ENCODE data around the gene ARHGAP19. TPM values are rescaled to one million over a fixed set of nuclear protein-coding genes. Genes with fewer than 3 reads are reported as not detected.

Gene ARHGAP19
- total RNA-seq, 1 experiment from 2014 or later = 11.2 TPM

DNA sequence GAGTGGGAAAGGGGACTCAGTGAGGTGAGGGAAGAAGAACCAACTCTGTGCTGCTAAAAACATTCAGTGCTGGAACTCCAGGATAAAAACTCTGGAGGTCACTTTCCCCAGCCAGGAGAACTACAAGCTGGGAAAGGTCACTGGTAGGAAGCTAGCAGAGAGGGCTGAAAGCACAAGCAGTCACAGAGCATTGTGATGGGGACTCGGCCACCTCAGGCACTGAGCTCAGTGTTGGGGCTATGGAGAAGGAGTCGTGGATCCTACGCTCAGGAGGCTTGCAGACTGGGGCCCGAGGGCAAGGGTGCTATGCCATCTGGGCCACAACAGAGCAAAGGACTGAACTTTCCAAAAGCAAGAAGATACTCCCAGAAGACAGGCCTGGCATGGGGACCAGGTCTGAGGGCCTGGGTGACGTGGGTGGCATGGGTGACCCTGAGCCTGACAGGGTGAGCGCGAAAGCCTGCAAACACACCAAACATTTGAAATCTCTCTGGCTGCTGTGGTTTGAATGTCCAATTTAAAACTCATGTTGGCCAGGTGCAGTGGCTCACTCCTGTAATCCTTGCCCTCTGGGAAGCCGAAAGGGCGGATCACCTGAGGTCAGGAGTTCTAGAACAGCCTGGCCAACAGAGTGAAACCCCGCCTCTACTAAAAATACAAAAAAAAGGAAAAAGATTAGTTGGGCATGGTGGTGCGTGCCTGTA, 9.8 kb upstream of the ARHGAP19 start:
- no TSS peak for BruUV-seq (replicated peaks)
- ChIA-PET POLR2A (ENCODE audit: unreplicated experiment) (no interaction called here), CTCF (no interaction called here)
- H3K27me3 ChIP-seq (ENCODE audit: insufficient read depth, low read depth) = no peaks in the 10 kb centered on the region
- H3K4me1 ChIP-seq (replicated peaks; ENCODE audit: insufficient read depth) = no peaks in the 10 kb centered on the region
- H3K4me3 ChIP-seq = no peak overlapping the region
- DNase-seq = no peak
- no peak overlapping the region for H3K4me2 ChIP-seq
- no peak for TF ChIP-seq EZH2 (IDR thresholded peaks at IDR 0.05; ENCODE audit: low read depth)
- TF ChIP-seq, protein P1, sequence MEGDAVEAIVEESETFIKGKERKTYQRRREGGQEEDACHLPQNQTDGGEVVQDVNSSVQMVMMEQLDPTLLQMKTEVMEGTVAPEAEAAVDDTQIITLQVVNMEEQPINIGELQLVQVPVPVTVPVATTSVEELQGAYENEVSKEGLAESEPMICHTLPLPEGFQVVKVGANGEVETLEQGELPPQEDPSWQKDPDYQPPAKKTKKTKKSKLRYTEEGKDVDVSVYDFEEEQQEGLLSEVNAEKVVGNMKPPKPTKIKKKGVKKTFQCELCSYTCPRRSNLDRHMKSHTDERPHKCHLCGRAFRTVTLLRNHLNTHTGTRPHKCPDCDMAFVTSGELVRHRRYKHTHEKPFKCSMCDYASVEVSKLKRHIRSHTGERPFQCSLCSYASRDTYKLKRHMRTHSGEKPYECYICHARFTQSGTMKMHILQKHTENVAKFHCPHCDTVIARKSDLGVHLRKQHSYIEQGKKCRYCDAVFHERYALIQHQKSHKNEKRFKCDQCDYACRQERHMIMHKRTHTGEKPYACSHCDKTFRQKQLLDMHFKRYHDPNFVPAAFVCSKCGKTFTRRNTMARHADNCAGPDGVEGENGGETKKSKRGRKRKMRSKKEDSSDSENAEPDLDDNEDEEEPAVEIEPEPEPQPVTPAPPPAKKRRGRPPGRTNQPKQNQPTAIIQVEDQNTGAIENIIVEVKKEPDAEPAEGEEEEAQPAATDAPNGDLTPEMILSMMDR (conservative IDR thresholded peaks at IDR 0.05) = no peak
- no peaks in the 10 kb centered on the region for H4K20me1 ChIP-seq (ENCODE audit: insufficient read depth)
- H3K9me3 ChIP-seq (ENCODE audit: insufficient read depth, low read depth) = no peaks in the 10 kb centered on the region
- H3F3A ChIP-seq (ENCODE audit: insufficient read depth, low read depth) = no peaks in the 10 kb centered on the region
- H3K9me2 ChIP-seq (ENCODE audit: insufficient read depth) = no peaks in the 10 kb centered on the region
- H3K27ac ChIP-seq = no peak overlapping the region
- no peaks in the 10 kb centered on the region for H3K36me3 ChIP-seq (ENCODE audit: low read depth)
- no peaks in the 10 kb centered on the region for H3K79me2 ChIP-seq (ENCODE audit: low read depth)
- no peak overlapping the region for H2AFZ ChIP-seq
- intact Hi-C loops (cut with micrococcal nuclease; ENCODE audit: unreplicated experiment) = no loop called here

DNA sequence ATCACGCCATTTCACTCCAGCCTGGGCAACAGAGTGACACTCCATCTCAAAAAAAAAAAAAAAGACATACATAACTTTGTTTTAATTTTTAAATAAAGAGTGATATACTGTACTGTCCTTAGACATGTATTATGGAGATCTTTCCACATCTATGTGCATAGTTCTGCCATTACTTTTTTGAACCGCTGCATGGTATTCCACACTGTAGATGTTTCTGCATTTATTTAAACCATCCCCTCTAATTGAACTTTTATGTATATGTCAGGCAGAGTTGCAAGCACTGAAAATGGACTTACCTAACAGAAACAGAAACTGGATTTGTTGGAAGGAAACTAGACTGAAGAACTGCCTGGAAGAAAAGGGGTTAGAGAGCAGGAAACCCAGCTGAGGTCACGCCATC, 8.5 kb upstream of the ARHGAP19 start:
- H3K4me3 ChIP-seq = no peak overlapping the region
- no peaks in the 10 kb centered on the region for H3K9me3 ChIP-seq (ENCODE audit: insufficient read depth, low read depth)
- no peaks in the 10 kb centered on the region for H3K36me3 ChIP-seq (ENCODE audit: low read depth)
- POLR2A ChIA-PET (ENCODE audit: unreplicated experiment) = no interaction called here
- CTCF ChIA-PET = no interaction called here
- H3K4me2 ChIP-seq = no peak overlapping the region
- H3K79me2 ChIP-seq (ENCODE audit: low read depth) = no peaks in the 10 kb centered on the region
- H4K20me1 ChIP-seq (ENCODE audit: insufficient read depth) = no peaks in the 10 kb centered on the region
- H2AFZ ChIP-seq = no peak overlapping the region
- DNase-seq = no peak
- H3K27me3 ChIP-seq (ENCODE audit: insufficient read depth, low read depth) = no peaks in the 10 kb centered on the region
- TF ChIP-seq, protein P1 (conservative IDR thresholded peaks at IDR 0.05) = no peak
- TF ChIP-seq EZH2 (IDR thresholded peaks at IDR 0.05; ENCODE audit: low read depth) = no peak
- no TSS peak for BruUV-seq (replicated peaks)
- intact Hi-C loops (cut with micrococcal nuclease; ENCODE audit: unreplicated experiment) = no loop called here
- no peaks in the 10 kb centered on the region for H3K4me1 ChIP-seq (replicated peaks; ENCODE audit: insufficient read depth)
- no peaks in the 10 kb centered on the region for H3F3A ChIP-seq (ENCODE audit: insufficient read depth, low read depth)
- H3K9me2 ChIP-seq (ENCODE audit: insufficient read depth) = no peaks in the 10 kb centered on the region
- no peak overlapping the region for H3K27ac ChIP-seq

DNA sequence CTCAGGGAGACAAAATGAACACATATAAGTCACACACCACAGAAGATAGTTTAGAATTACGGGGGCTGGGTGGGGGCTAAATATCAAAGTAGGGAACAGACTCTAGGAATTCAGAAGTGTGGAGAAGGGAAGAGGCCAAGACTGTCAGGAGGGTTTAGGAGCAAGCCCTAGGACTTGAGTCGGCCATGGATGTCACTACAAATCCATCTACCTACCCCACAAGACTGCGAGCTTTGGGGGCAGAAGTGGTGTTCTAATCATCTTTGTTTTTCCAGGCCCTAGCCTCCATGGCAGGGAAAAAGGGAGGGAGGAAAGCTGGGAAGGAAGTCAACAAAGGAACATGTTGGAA, 5.8 kb upstream of the ARHGAP19 start:
- POLR2A ChIA-PET (ENCODE audit: unreplicated experiment) = no interaction called here
- Histone ChIP-seq H3K9me2 (ENCODE audit: insufficient read depth) (no peaks in the 10 kb centered on the region), H3F3A (ENCODE audit: insufficient read depth, low read depth) (no peaks in the 10 kb centered on the region), H3K79me2 (ENCODE audit: low read depth) (no peaks in the 10 kb centered on the region), H3K36me3 (ENCODE audit: low read depth) (no peaks in the 10 kb centered on the region), H3K4me2 (no peak overlapping the region), H4K20me1 (ENCODE audit: insufficient read depth) (no peaks in the 10 kb centered on the region), H3K4me1 (replicated peaks; ENCODE audit: insufficient read depth) (no peaks in the 10 kb centered on the region), H3K27ac (no peak overlapping the region), H3K4me3 (no peak overlapping the region), H3K27me3 (ENCODE audit: insufficient read depth, low read depth) (no peaks in the 10 kb centered on the region), H2AFZ (no peak overlapping the region), H3K9me3 (ENCODE audit: insufficient read depth, low read depth) (no peaks in the 10 kb centered on the region)
- CTCF ChIA-PET = no interaction called here
- TF ChIP-seq, protein P1 (conservative IDR thresholded peaks at IDR 0.05) = no peak
- DNase-seq = no peak
- intact Hi-C loops (cut with micrococcal nuclease; ENCODE audit: unreplicated experiment) = no loop called here
- no TSS peak for BruUV-seq (replicated peaks)
